ENCODE results near the gene KPNA2.

The KPNA2 gene

DNA sequence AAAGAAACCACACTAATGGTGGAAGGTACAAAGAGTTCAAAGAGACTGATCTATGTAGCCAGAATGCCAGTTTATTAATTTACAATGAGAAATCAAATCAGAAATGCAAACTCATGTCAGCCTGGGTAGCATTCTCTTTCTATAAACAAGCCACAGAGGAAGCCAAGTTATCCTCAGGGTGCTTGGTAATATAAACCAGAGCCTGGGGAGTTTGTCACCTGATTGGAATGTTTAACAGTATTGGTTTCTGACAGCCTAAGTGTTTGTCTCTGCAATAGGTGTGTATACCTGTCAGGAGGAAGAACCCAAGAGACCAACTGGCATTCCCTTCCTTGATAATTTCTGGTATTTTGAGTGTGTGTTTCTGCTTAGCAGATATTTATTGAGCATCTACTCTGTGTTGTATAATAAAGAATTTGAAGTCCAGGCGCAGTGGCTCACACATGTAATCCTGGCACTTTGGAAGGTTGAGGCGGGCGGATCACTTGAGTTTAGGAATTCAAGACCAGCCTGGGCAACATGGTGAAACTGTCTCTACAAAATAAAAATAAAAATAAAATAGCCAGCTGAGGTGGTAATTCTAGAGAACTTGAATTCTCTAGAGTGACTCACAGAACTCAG is 36.1 kb upstream of the KPNA2 start:
- H4K91ac ChIP-seq (ENCODE audit: low read depth, low read length, poor library complexity): no peak overlapping the region
- no peak overlapping the region for H2BK15ac ChIP-seq (ENCODE audit: low read length)
- no CpG with 5 or more reads among the region's 3 CpGs for WGBS, 2 donors (ENCODE audit: extremely low coverage in 2 of 2, insufficient read length in 2 of 2, insufficient replicate concordance in 1 of 2)
- no peak overlapping the region for H3K18ac ChIP-seq (ENCODE audit: low read length)
- no peaks in the 10 kb centered on the region for H3K36me3 ChIP-seq (replicated peaks in 1 of 2; ENCODE audit: control insufficient read depth in 2 of 2, insufficient read depth in 2 of 2, low read length in 2 of 2)
- no peak overlapping the region for H3K27ac ChIP-seq (replicated peaks; ENCODE audit: low read length)
- no peak overlapping the region for H3K4me2 ChIP-seq (ENCODE audit: insufficient read depth, low read length, poor library complexity, severe bottlenecking)
- peaks cover 7 to 12% of the 10 kb centered on the region in 2 donors for H3K4me1 ChIP-seq (ENCODE audit: control insufficient read depth in 2 of 2, insufficient read depth in 1 of 2, low read depth in 1 of 2, low read length in 2 of 2)
- no peak for DNase-seq (ENCODE audit: low spot score)
- peaks cover 0 to 14% (median 6%) of the 10 kb centered on the region in 3 experiments for H3K27me3 ChIP-seq (ENCODE audit: control insufficient read depth in 3 of 3, insufficient read depth in 3 of 3, low read depth in 1 of 3, low read length in 3 of 3)
- no peak overlapping the region for H3K4me3 ChIP-seq (ENCODE audit: low read length in 2 of 2)
- no peak overlapping the region for H2AK5ac ChIP-seq (ENCODE audit: low read depth, low read length)
- no peaks in the 10 kb centered on the region for H3K79me1 ChIP-seq (ENCODE audit: low read depth, low read length)
- H4K8ac ChIP-seq (ENCODE audit: low read depth, low read length): no peak overlapping the region
- H3K9ac ChIP-seq (ENCODE audit: low read depth, low read length, poor library complexity): no peak overlapping the region
- no peak overlapping the region for H3K14ac ChIP-seq (ENCODE audit: low read length)
- H3K4ac ChIP-seq (ENCODE audit: low read length): no peak overlapping the region
- H2BK120ac ChIP-seq (ENCODE audit: low read depth, low read length): no peak overlapping the region
- no peaks in the 10 kb centered on the region for H3K9me3 ChIP-seq (replicated peaks in 1 of 2; ENCODE audit: control insufficient read depth in 2 of 2, insufficient read depth in 1 of 2, low read depth in 1 of 2, low read length in 2 of 2)
- no peak overlapping the region for H3K23ac ChIP-seq (ENCODE audit: low read depth, low read length, poor library complexity)
- no peak overlapping the region for H2AFZ ChIP-seq (ENCODE audit: low read length)
- no peak overlapping the region for H2BK5ac ChIP-seq (ENCODE audit: low read length)
- H2BK12ac ChIP-seq (ENCODE audit: low read length): no peak overlapping the region

GRCh38 chr17:68004201-68004600 is 31.3 kb upstream of the KPNA2 start:
- no peak overlapping the region for H2AFZ ChIP-seq (ENCODE audit: low read length)
- H4K91ac ChIP-seq (ENCODE audit: low read depth, low read length, poor library complexity): no peak overlapping the region
- no peak overlapping the region for H3K9ac ChIP-seq (ENCODE audit: low read depth, low read length, poor library complexity)
- no peak overlapping the region for H3K23ac ChIP-seq (ENCODE audit: low read depth, low read length, poor library complexity)
- H3K4me3 ChIP-seq (ENCODE audit: low read length in 2 of 2): no peak overlapping the region
- H3K36me3 ChIP-seq (replicated peaks in 1 of 2; ENCODE audit: control insufficient read depth in 2 of 2, insufficient read depth in 2 of 2, low read length in 2 of 2): no peaks in the 10 kb centered on the region
- H4K8ac ChIP-seq (ENCODE audit: low read depth, low read length): no peak overlapping the region
- WGBS, 2 donors (ENCODE audit: extremely low coverage in 2 of 2, insufficient read length in 2 of 2, insufficient replicate concordance in 1 of 2): no CpG with 5 or more reads among the region's 3 CpGs
- H2BK5ac ChIP-seq (ENCODE audit: low read length): no peak overlapping the region
- H3K18ac ChIP-seq (ENCODE audit: low read length): no peak overlapping the region
- H3K27me3 ChIP-seq (ENCODE audit: control insufficient read depth in 3 of 3, insufficient read depth in 3 of 3, low read depth in 1 of 3, low read length in 3 of 3): peaks cover 0 to 2% (median 0%) of the 10 kb centered on the region in 3 experiments
- no peak overlapping the region for H3K27ac ChIP-seq (replicated peaks; ENCODE audit: low read length)
- H3K14ac ChIP-seq (ENCODE audit: low read length): no peak overlapping the region
- H3K9me3 ChIP-seq (replicated peaks in 1 of 2; ENCODE audit: control insufficient read depth in 2 of 2, insufficient read depth in 1 of 2, low read depth in 1 of 2, low read length in 2 of 2): no peaks in the 10 kb centered on the region
- no peaks in the 10 kb centered on the region for H3K4me1 ChIP-seq (ENCODE audit: control insufficient read depth in 2 of 2, insufficient read depth in 1 of 2, low read depth in 1 of 2, low read length in 2 of 2)
- no peak for DNase-seq (ENCODE audit: low spot score)
- no peak overlapping the region for H3K4ac ChIP-seq (ENCODE audit: low read length)
- H2AK5ac ChIP-seq (ENCODE audit: low read depth, low read length): no peak overlapping the region
- H2BK120ac ChIP-seq (ENCODE audit: low read depth, low read length): no peak overlapping the region
- H2BK12ac ChIP-seq (ENCODE audit: low read length): no peak overlapping the region
- no peak overlapping the region for H2BK15ac ChIP-seq (ENCODE audit: low read length)
- H3K4me2 ChIP-seq (ENCODE audit: insufficient read depth, low read length, poor library complexity, severe bottlenecking): no peak overlapping the region
- no peaks in the 10 kb centered on the region for H3K79me1 ChIP-seq (ENCODE audit: low read depth, low read length)

DNA sequence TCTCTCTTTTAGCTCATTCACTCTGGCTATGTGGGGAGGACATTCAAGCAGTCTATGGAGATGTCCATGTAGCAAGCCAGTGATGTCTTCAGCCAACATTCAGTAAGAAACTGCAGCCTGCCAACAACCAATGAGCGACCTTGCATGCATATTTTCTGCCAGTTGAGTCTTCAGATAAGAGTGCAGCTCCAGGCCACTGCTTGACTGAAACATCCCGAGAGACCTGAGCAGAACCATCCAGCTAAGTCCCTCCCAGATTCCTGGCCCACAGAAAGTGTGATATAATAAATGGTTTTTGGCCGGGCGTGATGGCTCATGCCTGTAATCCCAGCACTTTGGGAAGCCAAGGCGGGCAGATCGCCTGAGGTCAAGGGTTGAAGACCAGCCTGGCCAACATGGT is 28.7 kb upstream of the KPNA2 start:
- H3K27ac ChIP-seq (replicated peaks; ENCODE audit: low read length): no peak overlapping the region
- no peak overlapping the region for H2AK5ac ChIP-seq (ENCODE audit: low read depth, low read length)
- H3K4me1 ChIP-seq (ENCODE audit: control insufficient read depth in 2 of 2, insufficient read depth in 1 of 2, low read depth in 1 of 2, low read length in 2 of 2): no peaks in the 10 kb centered on the region
- no peak overlapping the region for H3K4me3 ChIP-seq (ENCODE audit: low read length in 2 of 2)
- no peak overlapping the region for H2BK5ac ChIP-seq (ENCODE audit: low read length)
- DNase-seq (ENCODE audit: low spot score): no peak
- H3K9me3 ChIP-seq (replicated peaks in 1 of 2; ENCODE audit: control insufficient read depth in 2 of 2, insufficient read depth in 1 of 2, low read depth in 1 of 2, low read length in 2 of 2): no peaks in the 10 kb centered on the region
- H3K36me3 ChIP-seq (replicated peaks in 1 of 2; ENCODE audit: control insufficient read depth in 2 of 2, insufficient read depth in 2 of 2, low read length in 2 of 2): no peaks in the 10 kb centered on the region
- H3K23ac ChIP-seq (ENCODE audit: low read depth, low read length, poor library complexity): no peak overlapping the region
- no CpG with 5 or more reads among the region's 6 CpGs for WGBS, 2 donors (ENCODE audit: extremely low coverage in 2 of 2, insufficient read length in 2 of 2, insufficient replicate concordance in 1 of 2)
- H3K4me2 ChIP-seq (ENCODE audit: insufficient read depth, low read length, poor library complexity, severe bottlenecking): no peak overlapping the region
- H4K8ac ChIP-seq (ENCODE audit: low read depth, low read length): no peak overlapping the region
- H2AFZ ChIP-seq (ENCODE audit: low read length): no peak overlapping the region
- H3K4ac ChIP-seq (ENCODE audit: low read length): no peak overlapping the region
- no peak overlapping the region for H4K91ac ChIP-seq (ENCODE audit: low read depth, low read length, poor library complexity)
- H2BK15ac ChIP-seq (ENCODE audit: low read length): no peak overlapping the region
- H3K14ac ChIP-seq (ENCODE audit: low read length): no peak overlapping the region
- H3K79me1 ChIP-seq (ENCODE audit: low read depth, low read length): no peaks in the 10 kb centered on the region
- no peak overlapping the region for H3K18ac ChIP-seq (ENCODE audit: low read length)
- no peaks in the 10 kb centered on the region for H3K27me3 ChIP-seq (ENCODE audit: control insufficient read depth in 3 of 3, insufficient read depth in 3 of 3, low read depth in 1 of 3, low read length in 3 of 3)
- H2BK12ac ChIP-seq (ENCODE audit: low read length): no peak overlapping the region
- H2BK120ac ChIP-seq (ENCODE audit: low read depth, low read length): no peak overlapping the region
- H3K9ac ChIP-seq (ENCODE audit: low read depth, low read length, poor library complexity): no peak overlapping the region

- peak; percentile 23 for DNase-seq (ENCODE audit: low spot score)
- Histone ChIP-seq H3K27me3 (ENCODE audit: control insufficient read depth in 3 of 3, insufficient read depth in 3 of 3, low read depth in 1 of 3, low read length in 3 of 3) (no peaks in the 10 kb centered on the region), H3K4me2 (ENCODE audit: insufficient read depth, low read length, poor library complexity, severe bottlenecking) (no peak overlapping the region), H3K18ac (ENCODE audit: low read length) (no peak overlapping the region), H3K36me3 (replicated peaks in 1 of 2; ENCODE audit: control insufficient read depth in 2 of 2, insufficient read depth in 2 of 2, low read length in 2 of 2) (no peaks in the 10 kb centered on the region), H3K79me1 (ENCODE audit: low read depth, low read length) (no peaks in the 10 kb centered on the region), H2BK120ac (ENCODE audit: low read depth, low read length) (no peak overlapping the region), H2BK5ac (ENCODE audit: low read length) (no peak overlapping the region), H2AK5ac (ENCODE audit: low read depth, low read length) (no peak overlapping the region), H3K27ac (replicated peaks; ENCODE audit: low read length) (no peak overlapping the region), H3K4ac (ENCODE audit: low read length) (no peak overlapping the region), H2AFZ (ENCODE audit: low read length) (peak overlapping the region; percentile 67), H3K14ac (ENCODE audit: low read length) (no peak overlapping the region), H3K4me1 (ENCODE audit: control insufficient read depth in 2 of 2, insufficient read depth in 1 of 2, low read depth in 1 of 2, low read length in 2 of 2) (no peaks in the 10 kb centered on the region), H3K9me3 (replicated peaks in 1 of 2; ENCODE audit: control insufficient read depth in 2 of 2, insufficient read depth in 1 of 2, low read depth in 1 of 2, low read length in 2 of 2) (no peaks in the 10 kb centered on the region), H3K4me3 (ENCODE audit: low read length in 2 of 2) (no peak overlapping the region), H4K8ac (ENCODE audit: low read depth, low read length) (no peak overlapping the region), H2BK12ac (ENCODE audit: low read length) (no peak overlapping the region), H3K23ac (ENCODE audit: low read depth, low read length, poor library complexity) (peak overlapping the region; percentile 80), H4K91ac (ENCODE audit: low read depth, low read length, poor library complexity) (no peak overlapping the region), H3K9ac (ENCODE audit: low read depth, low read length, poor library complexity) (no peak overlapping the region), H2BK15ac (ENCODE audit: low read length) (no peak overlapping the region)
- WGBS, 2 donors (ENCODE audit: extremely low coverage in 2 of 2, insufficient read length in 2 of 2, insufficient replicate concordance in 1 of 2): no CpG with 5 or more reads among the region's 20 CpGs
Observed at GRCh38 chr17:68011199-68011665, 24.3 kb upstream of the KPNA2 start.

Data from neuronal stem cell (in vitro differentiated cells).